OCI-M2 (cell line): ENCODE data around the gene SRPK2.
"Not testable (repeated sequence)": the region's sequence is repeated elsewhere in the genome, so short reads cannot be mapped to it uniquely, and the experiment has no call there.

ENCODE experiments used
- DNase-seq: peaks from one replicate; lab custom pipeline; 2025; ENCODE audit not compliant: unreplicated experiment; lab: John Stamatoyannopoulos, UW

The SRPK2 gene

GRCh38 chr7:105198223-105198622, 190.5 kb downstream of the SRPK2 start:
- no peak for DNase-seq

GRCh38 chr7:105196473-105196872, 192.2 kb downstream of the SRPK2 start:
- DNase-seq, result no peak

DNA sequence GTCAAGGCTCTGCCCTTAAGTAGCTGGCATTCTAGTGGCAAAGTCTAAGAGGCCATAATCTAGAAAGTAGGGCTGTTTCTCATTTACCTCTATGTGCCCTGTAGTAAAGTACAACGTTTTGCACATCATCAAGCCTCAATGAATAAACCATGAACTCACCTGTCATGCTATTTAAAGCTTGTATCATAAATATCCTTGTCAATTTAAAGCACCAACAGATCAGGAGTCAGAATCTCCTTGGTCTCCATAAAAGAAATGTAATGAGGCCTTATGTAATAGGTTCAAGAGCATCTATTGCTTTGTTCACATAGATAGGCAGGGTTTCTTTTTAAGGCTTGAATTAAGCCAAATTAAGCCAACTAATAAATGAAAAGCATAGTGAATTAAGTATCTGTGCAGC, 192.8 kb downstream of the SRPK2 start:
- DNase-seq, result no peak

DNA sequence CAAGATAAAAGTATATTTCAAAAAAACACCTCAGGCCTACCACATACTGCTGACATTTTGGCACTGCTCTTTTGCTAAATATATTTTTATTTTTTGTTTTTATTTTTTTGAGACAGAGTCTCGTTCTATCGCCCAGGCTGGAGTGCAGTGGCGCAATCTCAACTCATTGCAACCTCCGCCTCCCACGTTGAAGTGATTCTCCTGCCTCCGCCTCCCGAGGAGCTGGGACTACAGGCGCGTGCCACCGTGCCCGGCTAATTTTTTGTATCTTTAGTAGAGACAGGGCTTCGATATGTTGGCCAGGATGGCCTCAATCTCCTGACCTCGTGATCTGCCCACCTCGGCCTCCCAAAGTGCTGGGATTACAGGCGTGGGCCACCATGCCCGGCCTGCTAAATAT, 193.8 kb downstream of the SRPK2 start:
- not testable (repeated sequence) for DNase-seq

DNA sequence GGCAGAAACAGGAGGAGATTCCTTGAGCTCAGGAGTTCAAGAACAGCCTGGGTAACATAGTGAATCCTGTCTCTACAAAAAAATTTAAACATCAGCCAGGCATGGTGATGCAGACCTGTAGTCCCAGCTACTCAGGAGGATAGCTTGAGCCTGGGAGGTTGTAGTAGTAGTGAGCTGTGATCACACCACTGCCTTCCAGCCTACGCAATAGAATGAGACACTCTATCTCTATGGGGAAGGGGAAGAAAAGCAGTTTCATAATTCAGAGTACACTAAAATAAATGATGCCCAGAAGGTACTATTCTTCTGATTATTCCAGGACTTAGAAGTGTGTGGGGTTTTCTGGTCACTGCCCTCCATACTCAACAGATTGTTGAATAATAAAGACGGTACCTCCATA, 197.4 kb downstream of the SRPK2 start:
- no peak for DNase-seq

- DNase-seq, result no peak
Measured at GRCh38 chr7:105189859-105190492, 198.7 kb downstream of the SRPK2 start.

GRCh38 chr7:105188201-105188600, 200.5 kb downstream of the SRPK2 start:
- no peak for DNase-seq

GRCh38 chr7:105187302-105188169, 201.2 kb downstream of the SRPK2 start:
- DNase-seq, result no peak

- DNase-seq, result no peak
Measured at GRCh38 chr7:105185290-105186010, 203.3 kb downstream of the SRPK2 start.

- DNase-seq, result no peak
Measured at GRCh38 chr7:105180002-105180401, 208.7 kb downstream of the SRPK2 start.

DNA sequence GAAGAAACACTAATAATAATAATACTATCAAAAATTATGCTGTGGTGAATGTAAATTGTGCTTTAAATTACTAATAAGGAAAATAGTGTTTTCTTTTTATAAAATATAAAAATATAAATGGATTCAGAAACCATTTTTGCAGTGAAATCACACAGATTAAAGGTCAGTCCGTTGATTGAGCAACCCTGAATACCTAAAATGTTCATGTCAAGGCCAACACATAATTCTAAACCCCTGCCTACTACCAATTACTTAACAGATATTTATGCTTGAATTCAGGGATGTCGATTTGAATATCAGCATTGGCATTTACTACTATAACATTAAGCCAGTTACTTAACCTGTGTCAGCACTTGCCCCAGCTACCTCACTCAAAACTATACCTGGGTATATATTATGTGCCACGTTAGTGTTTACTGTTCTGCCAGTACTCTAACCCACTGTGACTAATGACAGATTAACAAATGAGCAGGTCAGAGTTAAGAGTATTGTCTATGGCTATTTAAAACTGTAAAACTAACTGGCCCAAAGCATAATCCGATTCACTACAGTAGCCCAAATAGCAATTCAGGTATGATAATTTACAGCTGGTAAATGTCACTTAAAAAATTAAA, 209.7 kb downstream of the SRPK2 start:
- DNase-seq, result no peak

GRCh38 chr7:105178177-105178576, 210.5 kb downstream of the SRPK2 start:
- no peak for DNase-seq

DNA sequence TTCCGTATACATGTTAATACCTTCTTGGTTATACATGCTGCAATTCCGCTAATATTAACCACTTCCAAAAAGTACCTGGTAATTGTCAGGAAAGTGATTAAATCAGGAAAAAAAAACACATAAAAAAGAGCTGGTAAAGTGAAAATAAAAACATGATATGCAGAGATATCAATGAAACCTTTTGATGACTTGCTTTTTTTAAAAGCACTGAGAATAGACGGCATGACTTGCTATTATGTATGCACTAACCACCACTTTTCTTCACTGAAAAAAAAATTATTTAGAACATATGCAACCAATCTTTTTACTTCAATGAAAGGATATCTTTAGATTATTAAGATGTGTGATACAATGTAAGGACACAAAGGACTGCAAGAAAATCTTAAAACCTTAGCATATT, 211.7 kb downstream of the SRPK2 start:
- no peak for DNase-seq

- DNase-seq, result no peak
Measured at GRCh38 chr7:105173586-105173985, 215.1 kb downstream of the SRPK2 start.

DNA sequence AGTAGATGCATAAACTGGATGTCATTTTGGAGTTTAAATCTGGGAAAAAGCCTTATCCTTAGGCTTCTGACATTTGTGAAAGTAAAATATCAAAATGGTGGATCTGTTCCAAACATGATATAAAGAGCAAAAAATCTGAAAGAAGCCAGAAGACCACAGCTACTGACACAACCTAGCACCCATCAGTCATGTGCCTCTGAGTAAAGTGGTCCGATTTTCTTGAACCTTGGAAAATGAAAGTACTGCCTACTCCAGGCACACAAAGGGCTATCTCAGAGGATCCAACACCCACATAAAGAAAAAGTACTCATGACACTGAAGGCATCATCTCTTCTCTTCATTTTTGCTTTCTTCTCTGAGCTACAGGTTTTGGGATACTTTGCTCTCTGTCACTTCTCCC, 224.0 kb downstream of the SRPK2 start:
- no peak for DNase-seq

DNA sequence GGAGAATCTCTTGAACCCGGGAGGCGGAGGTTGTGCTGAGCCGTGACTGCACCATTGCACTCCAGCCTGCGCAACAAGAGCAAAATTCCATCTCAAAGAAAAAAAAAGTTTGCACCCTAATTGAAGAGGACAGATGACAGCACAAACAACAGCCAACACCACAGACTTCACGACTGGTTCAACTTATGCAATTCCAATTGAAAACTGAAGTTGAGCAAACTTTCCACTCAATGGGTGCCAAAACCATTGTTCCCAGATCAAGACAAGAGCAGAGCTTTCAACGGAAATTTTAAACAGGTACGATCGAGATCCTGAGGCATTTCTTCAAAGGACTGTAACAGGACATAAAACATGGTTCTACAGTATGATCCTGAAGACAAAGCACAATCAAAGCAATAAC, 225.0 kb downstream of the SRPK2 start:
- DNase-seq, result no peak

- DNase-seq, result no peak
Measured at GRCh38 chr7:105161366-105161765, 227.4 kb downstream of the SRPK2 start.

- no peak for DNase-seq
Measured at GRCh38 chr7:105157278-105157677, 231.4 kb downstream of the SRPK2 start.

DNA sequence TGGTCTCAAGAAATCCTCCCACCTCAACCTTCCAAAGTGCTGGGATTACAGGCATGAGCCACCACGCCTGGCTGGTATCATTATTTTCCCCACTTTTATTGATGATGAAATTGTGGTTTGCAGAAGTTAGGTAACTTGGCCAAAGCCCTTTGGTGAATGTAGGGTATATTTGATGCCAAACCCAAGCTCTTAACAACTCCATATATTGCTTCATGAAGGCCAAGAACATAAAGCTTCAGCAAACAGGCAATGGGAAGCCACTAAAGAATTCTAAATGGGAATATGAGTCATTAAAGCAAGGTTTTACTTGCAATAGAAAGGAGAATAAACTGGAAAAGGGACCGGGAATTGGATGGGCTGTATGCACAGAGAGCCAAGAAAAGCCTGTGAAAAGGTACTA, 232.0 kb downstream of the SRPK2 start:
- no peak for DNase-seq

DNA sequence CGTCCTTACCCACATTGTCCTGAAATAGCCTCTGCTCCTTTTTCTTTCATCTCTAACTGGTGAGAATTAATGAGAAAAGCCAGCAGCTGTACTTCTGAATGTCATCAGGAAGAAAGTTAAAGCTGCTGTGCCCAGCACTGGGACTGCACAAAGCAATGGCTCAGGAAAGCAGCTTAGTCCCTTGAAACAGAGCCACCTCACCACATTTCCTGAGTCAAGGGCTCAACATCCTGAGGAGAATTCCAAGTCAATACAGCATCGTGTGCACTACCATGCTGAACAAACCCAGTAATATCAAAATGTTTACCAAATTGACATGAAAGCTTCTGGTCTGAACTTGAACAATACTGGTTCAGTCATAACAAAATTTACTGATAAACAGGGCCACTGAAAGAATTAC, 234.6 kb downstream of the SRPK2 start:
- no peak for DNase-seq

DNA sequence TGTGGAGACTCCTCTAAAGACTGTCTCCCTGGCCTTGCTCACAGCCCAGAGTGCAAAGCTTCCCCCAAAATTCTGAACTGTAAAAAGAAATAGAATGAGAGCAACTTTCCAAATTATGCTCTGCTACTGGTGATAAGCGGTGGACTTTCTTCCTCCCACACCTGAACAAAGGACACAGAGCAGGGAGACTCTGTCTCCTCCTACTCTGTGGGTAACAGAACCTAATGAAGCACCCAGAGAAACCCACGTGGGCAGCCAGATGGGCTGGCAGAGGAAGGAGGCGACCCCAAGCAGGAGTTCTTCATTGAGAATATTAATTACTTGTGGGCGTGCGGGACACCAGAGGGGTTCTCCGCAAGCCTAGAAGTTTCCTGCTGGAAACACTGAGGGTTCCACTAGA, 235.2 kb downstream of the SRPK2 start:
- no peak for DNase-seq

- no peak for DNase-seq
Measured at GRCh38 chr7:105151152-105151551, 237.6 kb downstream of the SRPK2 start.
